Measurements from ENCODE around the gene CAB39L.
A peak's percentile ranks its signal among the peaks of the same experiment; 100 is the strongest.

Gene CAB39L

DNA sequence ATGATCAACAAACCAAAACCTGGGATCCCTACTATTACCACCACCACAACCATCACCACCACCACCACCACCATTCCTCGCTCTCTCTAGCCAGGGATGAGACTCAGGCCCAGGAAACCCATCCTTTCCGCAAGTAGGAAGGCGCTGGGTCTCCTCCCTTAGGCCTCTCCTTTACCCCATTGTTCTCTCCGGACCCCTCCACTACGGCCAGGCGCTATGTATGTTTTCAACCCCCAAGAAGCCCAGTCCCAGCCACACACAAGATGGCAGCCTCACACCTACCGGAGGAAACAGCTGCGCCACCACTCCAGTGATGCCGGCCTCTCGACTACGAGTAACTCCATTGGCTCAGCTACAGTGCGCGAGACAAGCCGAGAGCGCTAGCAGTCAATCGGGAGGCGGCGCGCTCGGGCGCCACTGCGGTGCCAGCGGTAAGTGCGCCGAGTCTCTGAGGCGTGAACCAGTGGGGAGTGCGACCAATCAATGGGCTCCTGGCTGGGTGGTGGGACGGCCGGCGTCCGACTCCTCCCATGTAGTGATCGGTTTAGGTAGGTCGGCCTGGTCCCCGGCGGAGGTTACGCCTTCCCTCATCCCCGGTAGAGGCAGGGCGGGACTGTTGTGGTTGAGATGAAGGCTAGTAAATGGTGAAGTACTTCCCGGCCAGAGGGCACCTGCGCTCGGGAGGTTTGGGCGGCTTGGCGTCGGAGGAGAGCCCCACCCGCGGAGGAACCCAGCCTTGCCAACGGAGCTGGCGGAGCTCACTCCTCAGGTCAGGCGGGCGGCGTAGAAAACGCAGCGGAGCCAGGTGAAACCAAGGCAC lies at the start of gene CAB39L, which contains the start of gene SETDB2:
Gene CAB39L (minus strand): TSS at position 361 of the 820 bp plus-strand sequence. CDS start 61,154 bp downstream, outside the sequence.
Gene SETDB2 (plus strand): TSS at position 571 of the 820 bp plus-strand sequence. CDS start 7,620 bp downstream, outside the sequence.
- TF ChIP-seq CTCF (IDR thresholded peaks at IDR 0.05; ENCODE audit: insufficient read depth, low read length, poor library complexity, severe bottlenecking) (no peak), EZH2phosphoT487 (conservative IDR thresholded peaks at IDR 0.05; ENCODE audit: low read length) (no peak)
- no peaks in the 10 kb centered on the region for H4K20me1 ChIP-seq (ENCODE audit: low read depth, low read length)
- peak within 1 kb of the TSS; percentile 70 for H2AFZ ChIP-seq (ENCODE audit: low read depth, low read length, severe bottlenecking)
- peak within 1 kb of the TSS; percentile 73 for H3K4me3 ChIP-seq (ENCODE audit: insufficient read depth, low read length, poor library complexity, severe bottlenecking)
- no peaks in the 10 kb centered on the region for H3K27me3 ChIP-seq (ENCODE audit: low read length)
- H3K4me2 ChIP-seq (ENCODE audit: low read depth, low read length, poor library complexity, severe bottlenecking), result peak within 1 kb of the TSS; percentile 78
- peak within 1 kb of the TSS; percentile 95 for H3K27ac ChIP-seq (ENCODE audit: low read depth, low read length)
- no peaks in the 10 kb centered on the region for H3K9me2 ChIP-seq (replicated peaks; ENCODE audit: insufficient read depth, low read length)
- H3K36me3 ChIP-seq (ENCODE audit: low read length), result peaks cover 3% of the 10 kb centered on the region; the same call in 1 of the 2 replicates
- peaks cover 38% of the 10 kb centered on the region for H3F3A ChIP-seq (ENCODE audit: insufficient read depth)
- peak within 1 kb of the TSS; percentile 86 for H3K9ac ChIP-seq (ENCODE audit: low read length)
- H3K9me3 ChIP-seq (ENCODE audit: insufficient read depth, low read length), result no peaks in the 10 kb centered on the region
- H3K79me2 ChIP-seq (ENCODE audit: insufficient read depth, low read length), result peaks cover 37% of the 10 kb centered on the region

DNA sequence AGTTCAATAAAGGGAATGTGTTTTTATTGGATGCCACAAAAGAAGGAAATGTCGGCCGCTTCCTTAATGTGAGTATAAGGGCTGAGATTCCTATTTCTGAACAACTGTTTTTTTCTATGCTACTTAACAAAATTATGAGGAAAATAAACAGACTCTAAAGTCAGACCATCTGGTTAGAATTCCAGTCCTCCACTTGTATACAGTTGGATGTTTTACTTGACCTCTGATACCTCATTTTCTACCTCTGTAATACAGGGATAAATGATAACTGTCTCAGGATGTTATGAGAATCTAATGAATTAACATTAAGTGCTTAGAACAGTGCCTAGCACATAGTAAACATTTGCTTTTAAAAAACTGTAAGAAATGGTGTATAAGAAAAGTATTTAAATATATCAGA lies 44.7 kb upstream of the CAB39L start:
- no peaks in the 10 kb centered on the region for H3K79me2 ChIP-seq (ENCODE audit: insufficient read depth, low read length)
- H3K9me2 ChIP-seq (replicated peaks; ENCODE audit: insufficient read depth, low read length), result no peaks in the 10 kb centered on the region
- H3K9me3 ChIP-seq (ENCODE audit: insufficient read depth, low read length), result no peaks in the 10 kb centered on the region
- no peak overlapping the region for H3K4me2 ChIP-seq (ENCODE audit: low read depth, low read length, poor library complexity, severe bottlenecking)
- H3F3A ChIP-seq (ENCODE audit: insufficient read depth), result peaks cover 6% of the 10 kb centered on the region
- no peak overlapping the region for H3K4me3 ChIP-seq (ENCODE audit: insufficient read depth, low read length, poor library complexity, severe bottlenecking)
- peaks cover 5% of the 10 kb centered on the region; the same call in 1 of the 2 replicates for H3K36me3 ChIP-seq (ENCODE audit: low read length)
- no peak overlapping the region for H3K9ac ChIP-seq (ENCODE audit: low read length)
- H4K20me1 ChIP-seq (ENCODE audit: low read depth, low read length), result no peaks in the 10 kb centered on the region
- no peak overlapping the region for H3K27ac ChIP-seq (ENCODE audit: low read depth, low read length)
- H2AFZ ChIP-seq (ENCODE audit: low read depth, low read length, severe bottlenecking), result no peak overlapping the region
- no peaks in the 10 kb centered on the region for H3K27me3 ChIP-seq (ENCODE audit: low read length)
- TF ChIP-seq CTCF (IDR thresholded peaks at IDR 0.05; ENCODE audit: insufficient read depth, low read length, poor library complexity, severe bottlenecking) (no peak), EZH2phosphoT487 (conservative IDR thresholded peaks at IDR 0.05; ENCODE audit: low read length) (no peak)

GRCh38 chr13:49481788-49482187 lies 37.9 kb upstream of the CAB39L start:
- Histone ChIP-seq H3K4me2 (ENCODE audit: low read depth, low read length, poor library complexity, severe bottlenecking) (no peak overlapping the region), H4K20me1 (ENCODE audit: low read depth, low read length) (no peaks in the 10 kb centered on the region), H3K27me3 (ENCODE audit: low read length) (no peaks in the 10 kb centered on the region), H3K9me3 (ENCODE audit: insufficient read depth, low read length) (no peaks in the 10 kb centered on the region), H3F3A (ENCODE audit: insufficient read depth) (no peaks in the 10 kb centered on the region), H3K27ac (ENCODE audit: low read depth, low read length) (no peak overlapping the region), H2AFZ (ENCODE audit: low read depth, low read length, severe bottlenecking) (no peak overlapping the region), H3K9me2 (replicated peaks; ENCODE audit: insufficient read depth, low read length) (no peaks in the 10 kb centered on the region), H3K79me2 (ENCODE audit: insufficient read depth, low read length) (no peaks in the 10 kb centered on the region), H3K9ac (ENCODE audit: low read length) (no peak overlapping the region), H3K36me3 (ENCODE audit: low read length) (peaks cover 38% of the 10 kb centered on the region; the same call in 1 of the 2 replicates), H3K4me3 (ENCODE audit: insufficient read depth, low read length, poor library complexity, severe bottlenecking) (no peak overlapping the region)
- no peak for TF ChIP-seq EZH2phosphoT487 (conservative IDR thresholded peaks at IDR 0.05; ENCODE audit: low read length)
- no peak for TF ChIP-seq CTCF (IDR thresholded peaks at IDR 0.05; ENCODE audit: insufficient read depth, low read length, poor library complexity, severe bottlenecking)
